Gastrocnemius medialis (tissue), 4 donors: ENCODE data around the gene TMEM121.

Source experiments
- CTCF ChIP-seq, 5 experiments: fragments of 450-650 bp in 3 of 5; fragments of 200-600 bp in 2 of 5; sonication (generic) in 2 of 5; IDR thresholded peaks in 4 of 5; conservative IDR thresholded peaks in 1 of 5; 1 replicate in 4 of 5; 2 replicates in 1 of 5; pipeline ENCODE4 v1.5.1; 2016 to 2019; ENCODE audit warnings: antibody characterized with exemption in 5 of 5, mild to moderate bottlenecking in 3 of 5, moderate library complexity in 3 of 5
- POLR2A ChIP-seq, 2 donors: fragments of 450-650 bp; IDR thresholded peaks; one replicate each; pipeline ENCODE4 v1.6.1; 2017; ENCODE audit warnings: antibody characterized with exemption in 2 of 2, mild to moderate bottlenecking in 2 of 2, moderate library complexity in 2 of 2

- no peak for TF ChIP-seq CTCF (IDR thresholded peaks at IDR 0.05 in 4 of 5, conservative IDR thresholded peaks at IDR 0.05 in 1 of 5)
- peak in 1 of 2 donors; percentile 36 for TF ChIP-seq POLR2A (IDR thresholded peaks at IDR 0.05)
Measured at GRCh38 chr14:105491366-105491973, 34.9 kb upstream of the TMEM121 start.
